Skin of body (tissue), 2 donors: Measurements from ENCODE around the gene POU6F2. TPM values are rescaled to one million over a fixed set of nuclear protein-coding genes. Genes with fewer than 3 reads are reported as not detected.

Source experiments
- DNase-seq: peaks from one replicate; lab custom pipeline; 2025; lab: John Stamatoyannopoulos, UW
- total RNA-seq: library from RNA; depleted of rRNA; stranded (reverse); fragments of >200 nt; gene quantifications from one replicate; pipeline ENCODE4 v1.2.3, GENCODE V29; 2014

The POU6F2 gene
- total RNA-seq, 1 donor from 2014 or later = 0.20 TPM

- DNase-seq = no peak
These were observed 271.0 kb downstream of the POU6F2 start for GRCh38 chr7:39248692-39249090.

GRCh38 chr7:39249635-39250152 is 272.0 kb downstream of the POU6F2 start:
- DNase-seq = no peak

DNA sequence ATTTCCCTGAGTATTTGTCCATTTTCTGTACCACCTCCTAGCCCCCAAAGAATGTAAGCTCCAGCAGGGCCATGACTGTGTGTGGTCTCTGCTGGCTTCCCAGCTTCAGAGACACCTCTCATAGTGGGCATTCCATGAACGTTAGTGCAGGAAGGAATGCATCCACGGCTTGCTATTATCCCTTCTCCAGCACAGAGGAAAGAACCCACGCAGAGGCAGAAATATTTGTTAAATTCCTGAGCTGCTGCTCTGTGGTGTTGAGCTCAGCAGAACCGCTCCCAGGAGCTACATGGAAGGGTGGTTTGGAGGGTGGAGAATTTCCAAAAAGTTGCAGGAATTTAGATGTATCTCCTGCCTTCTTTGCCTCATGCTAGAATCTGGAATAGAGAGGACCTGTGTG is 275.2 kb downstream of the POU6F2 start:
- no peak for DNase-seq

DNA sequence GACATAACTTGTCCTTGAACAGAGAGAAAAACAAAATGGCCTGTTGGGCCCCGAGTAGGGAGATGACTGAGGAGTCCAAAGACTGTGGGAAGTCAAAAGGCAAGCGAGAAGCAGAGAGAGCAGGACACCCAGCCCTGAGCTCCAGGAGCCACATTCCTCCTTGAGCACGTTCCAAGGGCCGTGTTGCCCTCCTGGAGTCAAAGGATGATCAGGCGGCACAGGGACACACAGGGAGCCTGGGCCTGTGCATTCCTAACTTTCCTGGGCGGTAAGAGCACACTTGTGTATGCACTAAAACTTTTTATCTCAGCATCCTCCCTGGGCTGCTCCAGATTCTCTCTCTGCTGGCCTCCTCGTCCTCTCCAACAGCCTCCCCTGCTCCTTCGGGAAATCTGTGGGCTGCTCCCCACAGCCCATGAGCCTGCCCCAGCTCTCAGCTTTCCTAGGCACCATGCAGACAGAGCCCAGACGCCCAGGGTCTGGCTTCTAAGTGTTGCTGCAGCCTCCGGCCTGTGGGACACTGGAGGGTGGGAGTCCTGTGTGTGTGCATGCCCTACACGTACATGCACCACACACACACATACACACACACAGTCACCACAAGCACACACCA is 281.8 kb downstream of the POU6F2 start:
- no peak for DNase-seq

- DNase-seq = no peak
These were observed 282.7 kb downstream of the POU6F2 start for GRCh38 chr7:39260279-39260844.

- DNase-seq = no peak
These were observed 284.1 kb downstream of the POU6F2 start for GRCh38 chr7:39261771-39262170.

- no peak for DNase-seq
These were observed 288.2 kb downstream of the POU6F2 start for GRCh38 chr7:39265641-39266591.

- no peak for DNase-seq
These were observed 291.3 kb downstream of the POU6F2 start for GRCh38 chr7:39269034-39269433.

- no peak for DNase-seq
These were observed 292.3 kb downstream of the POU6F2 start for GRCh38 chr7:39270018-39270417.

GRCh38 chr7:39271402-39271801 is 293.7 kb downstream of the POU6F2 start:
- DNase-seq = no peak

GRCh38 chr7:39272111-39272510 is 294.4 kb downstream of the POU6F2 start:
- no peak for DNase-seq

- no peak for DNase-seq
These were observed 295.0 kb downstream of the POU6F2 start for GRCh38 chr7:39272691-39273090.

GRCh38 chr7:39280337-39280736 is 302.6 kb downstream of the POU6F2 start:
- no peak for DNase-seq

- no peak for DNase-seq
These were observed 307.5 kb downstream of the POU6F2 start for GRCh38 chr7:39285256-39285655.

GRCh38 chr7:39288303-39288702 is 310.6 kb downstream of the POU6F2 start:
- DNase-seq = no peak

DNA sequence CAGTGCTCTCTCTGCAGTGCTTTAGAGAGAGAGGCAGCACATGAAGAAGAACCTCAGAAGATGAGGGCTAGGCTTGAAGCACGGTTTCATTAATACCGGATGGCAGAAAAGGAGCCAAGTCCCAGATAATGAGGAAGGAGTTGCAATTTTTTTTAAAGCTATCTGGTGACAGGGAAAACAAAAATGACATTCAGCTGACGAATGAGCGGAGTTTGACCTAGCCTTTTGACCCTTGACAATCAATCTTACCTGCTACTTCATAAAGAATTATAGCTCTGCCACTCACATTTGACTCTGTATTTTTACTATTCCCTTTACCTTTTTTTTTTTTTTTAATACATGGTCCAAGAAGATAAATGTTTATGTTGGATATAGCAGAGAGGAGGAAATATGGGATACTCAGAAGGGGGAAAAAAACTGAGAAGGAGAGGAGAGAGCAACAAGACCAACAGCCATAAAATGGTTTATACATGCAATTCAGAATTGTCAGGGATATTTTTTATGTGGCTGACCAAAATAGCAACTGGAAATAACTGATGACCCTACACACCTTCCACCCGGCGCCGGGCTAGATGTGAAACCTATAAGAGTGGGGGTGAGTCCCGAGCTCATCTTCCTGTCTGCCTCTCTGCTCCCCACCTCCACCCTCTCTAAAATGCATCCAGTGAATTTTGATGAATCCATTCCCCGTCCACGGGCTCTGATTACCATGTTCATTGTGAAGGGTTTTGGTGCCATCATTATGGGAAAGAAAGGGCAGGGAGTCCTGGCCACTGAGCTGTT is 314.1 kb downstream of the POU6F2 start:
- DNase-seq = no peak

- peak; percentile 1 for DNase-seq
These were observed 315.5 kb downstream of the POU6F2 start for GRCh38 chr7:39293056-39293823.

- peak; percentile 4 for DNase-seq
These were observed 316.3 kb downstream of the POU6F2 start for GRCh38 chr7:39294022-39294421.

DNA sequence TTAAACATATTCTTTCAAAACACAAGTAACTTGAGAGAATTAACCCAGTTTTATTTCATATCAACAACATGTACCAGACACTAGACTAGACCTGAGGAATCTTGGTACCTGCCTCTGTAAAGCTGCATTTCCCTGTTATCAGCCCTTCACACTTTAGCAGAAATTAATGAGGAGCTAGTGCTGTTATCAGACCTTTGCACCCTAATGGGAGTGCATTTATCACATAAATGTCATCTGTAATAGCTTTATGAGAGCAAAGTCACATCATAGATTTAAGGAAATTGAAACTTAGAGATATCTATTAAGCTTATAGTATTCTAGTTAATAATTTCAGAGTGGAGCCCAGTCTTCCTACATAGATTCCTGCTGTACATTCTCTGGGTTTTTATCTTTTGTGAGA is 318.1 kb downstream of the POU6F2 start:
- no peak for DNase-seq

GRCh38 chr7:39299695-39300094 is 322.0 kb downstream of the POU6F2 start:
- no peak for DNase-seq

DNA sequence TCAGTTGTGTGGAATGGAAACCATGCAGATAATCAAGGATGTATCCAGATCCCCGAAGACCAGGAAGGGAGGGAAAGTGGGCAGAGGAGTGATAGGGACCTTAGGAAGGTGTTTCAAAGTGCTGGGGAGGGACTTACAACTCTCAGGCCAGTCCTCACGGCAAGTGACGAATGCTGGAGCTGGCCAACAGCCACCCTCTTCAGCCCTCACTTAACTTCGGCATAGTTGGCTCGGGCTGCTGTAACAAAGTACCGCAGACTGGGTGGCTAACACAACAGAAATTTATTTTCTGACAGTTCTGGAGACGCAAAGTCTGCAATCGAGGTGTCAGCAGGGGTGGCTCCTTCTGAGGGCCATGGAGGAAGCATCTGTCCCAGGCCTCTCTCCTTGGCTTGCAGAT is 322.6 kb downstream of the POU6F2 start:
- no peak for DNase-seq
